ENCODE measurements around the gene DRC7. TPM values are rescaled to one million over a fixed set of nuclear protein-coding genes. Genes with fewer than 3 reads are reported as not detected.

Gene DRC7
- total RNA-seq, 1 experiment from 2014 or later: 0.72 TPM

GRCh38 chr16:57724531-57724930, 29.9 kb downstream of the DRC7 start:
- H3K56ac ChIP-seq (ENCODE audit: insufficient read length, low read depth, low read length): no peak overlapping the region
- H3K4me2 ChIP-seq (ENCODE audit: insufficient read depth, insufficient read length, low read length): no peak overlapping the region
- peaks cover 0 to 3% of the 10 kb centered on the region in 2 experiments; a peak in 3 of 5 replicates for H3K9me3 Mint-ChIP-seq
- H3K23ac ChIP-seq (ENCODE audit: insufficient read length, low read depth, low read length): no peak overlapping the region
- no peaks in the 10 kb centered on the region for H3K36me3 Mint-ChIP-seq (ENCODE audit: insufficient read depth in 1 of 3, low read depth in 3 of 3)
- H3K79me2 ChIP-seq (ENCODE audit: insufficient read depth, low read length): no peaks in the 10 kb centered on the region
- no peaks in the 10 kb centered on the region for H3K4me1 ChIP-seq (ENCODE audit: insufficient read depth, low read length)
- H3T11ph ChIP-seq (ENCODE audit: low read length): no peak overlapping the region
- H3K27me3 ChIP-seq (ENCODE audit: insufficient read depth, low read length): no peaks in the 10 kb centered on the region
- no peak overlapping the region for H2BK5ac ChIP-seq (ENCODE audit: insufficient read length, low read length)
- no peak overlapping the region for H3K4ac ChIP-seq (ENCODE audit: low read depth, low read length)
- WGBS (ENCODE audit: extremely low coverage, insufficient read length, low lambda C conversion rate): no CpG with 5 or more reads among the region's 15 CpGs
- no peaks in the 10 kb centered on the region for H3K23me2 ChIP-seq (ENCODE audit: insufficient read length, low read depth, low read length, poor library complexity, severe bottlenecking)
- H4K20me1 ChIP-seq (ENCODE audit: control insufficient read depth, insufficient read depth, insufficient read length): no peaks in the 10 kb centered on the region
- H3K4me3 Mint-ChIP-seq: no peak overlapping the region
- H2AFZ ChIP-seq (ENCODE audit: low read length): no peak overlapping the region
- no peaks in the 10 kb centered on the region for H3K79me1 ChIP-seq (ENCODE audit: insufficient read depth, low read depth, low read length, poor library complexity, severe bottlenecking)
- no peak overlapping the region for H2BK15ac ChIP-seq (ENCODE audit: low read depth, low read length)
- no peak overlapping the region for H2AK5ac ChIP-seq (ENCODE audit: insufficient read length, low read length)
- no peak overlapping the region for H4K5ac ChIP-seq (ENCODE audit: insufficient read length, low read depth, low read length)
- no peak overlapping the region for H3K9ac ChIP-seq (ENCODE audit: extremely low read depth, insufficient read length, low read length)
- H3K27me3 Mint-ChIP-seq (ENCODE audit: low read depth): no peaks in the 10 kb centered on the region; the same call in 1 of the 2 replicates
- H2BK12ac ChIP-seq (ENCODE audit: insufficient read length, low read depth, low read length): no peak overlapping the region
- H3K27ac Mint-ChIP-seq: no peak overlapping the region
- no peak overlapping the region for H2BK120ac ChIP-seq (ENCODE audit: low read depth, low read length, poor library complexity, severe bottlenecking)
- H3K14ac ChIP-seq (ENCODE audit: insufficient read depth, low read length): no peak overlapping the region
- 0 out of 4 replicates have a peak, but pooled peaks cover 0 to 3% of the 10 kb centered on the region in 2 experiments for H3K4me1 Mint-ChIP-seq
- H3K18ac ChIP-seq (ENCODE audit: insufficient read length, low read depth, low read length): no peak overlapping the region
- H3K9me3 ChIP-seq (ENCODE audit: control insufficient read depth, low read depth, low read length): no peaks in the 10 kb centered on the region
- no peak for TF ChIP-seq CTCF (conservative IDR thresholded peaks at IDR 0.05)
- DNase-seq: no peak
- no peak overlapping the region for H2BK20ac ChIP-seq (ENCODE audit: low read depth, low read length, poor library complexity, severe bottlenecking)
- H4K91ac ChIP-seq (ENCODE audit: insufficient read length, low read depth, low read length): no peak overlapping the region
- no peak overlapping the region for H4K8ac ChIP-seq (replicated peaks; ENCODE audit: insufficient read length, low read depth, low read length)
- no peak overlapping the region for H3K27ac ChIP-seq (ENCODE audit: insufficient read length, low read depth, low read length)
